ENCODE data around the gene STK38. TPM values are rescaled to one million over a fixed set of nuclear protein-coding genes. Genes with fewer than 3 reads are reported as not detected.

The STK38 gene
- total and polyA plus RNA-seq, 9 of the 15 experiments (the other 6 are each of a cell fraction or from before 2014, with no cell fraction given), result 5.7 to 28.7 (median 19.5) TPM

DNA sequence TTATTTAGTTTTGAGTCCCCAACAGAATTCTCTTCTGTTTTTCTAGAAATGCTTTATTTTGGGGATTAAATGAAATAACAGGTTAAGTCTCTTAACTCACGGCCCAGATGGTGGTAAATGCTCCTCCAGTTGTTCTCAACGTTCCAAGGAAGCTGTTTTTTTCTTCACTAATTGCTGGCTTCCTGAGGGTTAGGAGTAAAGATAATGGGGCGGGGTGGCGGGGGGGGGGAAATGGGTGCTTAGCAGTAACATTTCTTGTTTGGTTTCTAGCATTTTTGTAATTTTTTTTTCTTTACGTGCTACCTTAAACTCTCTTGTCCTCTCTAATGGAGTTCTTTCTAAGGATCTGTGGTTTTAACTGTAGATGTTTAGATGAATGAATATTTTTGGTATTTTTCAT is 49.1 kb upstream of the STK38 start (continued):
- TF ChIP-seq KAT2B (IDR thresholded peaks at IDR 0.05; ENCODE audit: low read depth, low read length), result no peak
- TF ChIP-seq ZNF609 (CRISPR knock-in tag; IDR thresholded peaks at IDR 0.05; ENCODE audit: borderline replicate concordance), result no peak
- no peak for TF ChIP-seq ZNF740 (CRISPR knock-in tag; IDR thresholded peaks at IDR 0.05)
- TF ChIP-seq ZNF740 (tag; IDR thresholded peaks at IDR 0.05), result peak in 1 of 2 experiments; percentile 57; a peak in 1 of 4 replicates
- TF ChIP-seq GTF2E2 (tag; IDR thresholded peaks at IDR 0.05), result peak; percentile 47; the same call in 1 of the 2 replicates
- no peak for TF ChIP-seq HDAC1 (IDR thresholded peaks at IDR 0.05)
- 0 out of 2 replicates have a peak, but pooled peaks have one; percentile 7 for TF ChIP-seq NFIC (IDR thresholded peaks at IDR 0.05)
- TF ChIP-seq ZNF384 (IDR thresholded peaks at IDR 0.05; ENCODE audit: low read depth, low read length), result peak; percentile 17; the same call in 1 of the 2 replicates
- no peak for TF ChIP-seq TRIM28 (IDR thresholded peaks at IDR 0.05)
- TF ChIP-seq SRSF3 (IDR thresholded peaks at IDR 0.05; ENCODE audit: insufficient read depth, low read length), result no peak
- no peak for TF ChIP-seq E2F5 (CRISPR knock-in tag; IDR thresholded peaks at IDR 0.05)
- TF ChIP-seq TGIF2 (CRISPR knock-in tag; IDR thresholded peaks at IDR 0.05), result no peak
- TF ChIP-seq CHD1 (IDR thresholded peaks at IDR 0.05; ENCODE audit: low read length), result no peak
- no peak for TF ChIP-seq ZFP30 (CRISPR knock-in tag; IDR thresholded peaks at IDR 0.05; ENCODE audit: borderline replicate concordance)
- no peak for TF ChIP-seq IFI16 (CRISPR knock-in tag; IDR thresholded peaks at IDR 0.05)
- peak; percentile 96 for TF ChIP-seq VEZF1 (CRISPR knock-in tag; IDR thresholded peaks at IDR 0.05)

All from K562 (cell line).